Fibroblast of skin of back (primary cell): ENCODE data around the gene STEAP2. TPM values are rescaled to one million over a fixed set of nuclear protein-coding genes. Genes with fewer than 3 reads are reported as not detected.
A peak's percentile ranks its signal among the peaks of the same experiment; 100 is the strongest.
"Not testable (repeated sequence)": the region's sequence is repeated elsewhere in the genome, so short reads cannot be mapped to it uniquely, and the experiment has no call there.

Experiments
- DNase-seq: peaks from one replicate; pipeline ENCODE4 v3.0.0-alpha.2; 2013
- polyA plus RNA-seq, 2 experiments: library from polyadenylated mRNA; unstranded; fragments of 120-200 nt; gene quantifications; one replicate each; pipeline ENCODE4 v1.2.1, GENCODE V29; 2013; ENCODE audit not compliant: insufficient read length in 2 of 2

Gene STEAP2
- polyA plus RNA-seq (2013, experiment 1 of 2; ENCODE audit: insufficient read length): 1.2 TPM
- polyA plus RNA-seq (2013, experiment 2 of 2; ENCODE audit: insufficient read length): 1.3 TPM

GRCh38 chr7:90211391-90212148, at the start of gene STEAP2:
TSS of gene STEAP2 (plus strand) at chr7:90211740. CDS start at chr7:90225083, 13,343 bp downstream.
- DNase-seq: peak; percentile 92

GRCh38 chr7:90163534-90163933, 48.0 kb upstream of the STEAP2 start:
- DNase-seq: no peak

- DNase-seq: no peak
These were observed 45.8 kb upstream of the STEAP2 start for GRCh38 chr7:90165724-90166123.

- DNase-seq: no peak
These were observed 45.4 kb upstream of the STEAP2 start for GRCh38 chr7:90166153-90166552.

GRCh38 chr7:90167361-90167760, 44.2 kb upstream of the STEAP2 start:
- no peak for DNase-seq

GRCh38 chr7:90169891-90170290, 41.6 kb upstream of the STEAP2 start:
- no peak for DNase-seq

GRCh38 chr7:90172121-90172520, 39.4 kb upstream of the STEAP2 start:
- DNase-seq: no peak

- DNase-seq: no peak
These were observed 38.9 kb upstream of the STEAP2 start for GRCh38 chr7:90172624-90173023.

- no peak for DNase-seq
These were observed 38.3 kb upstream of the STEAP2 start for GRCh38 chr7:90173127-90173844.

GRCh38 chr7:90175667-90176066, 35.9 kb upstream of the STEAP2 start:
- DNase-seq: no peak

- DNase-seq: no peak
These were observed 35.3 kb upstream of the STEAP2 start for GRCh38 chr7:90176195-90176594.

GRCh38 chr7:90178166-90178565, 33.4 kb upstream of the STEAP2 start:
- no peak for DNase-seq

- DNase-seq: peak; percentile 95
These were observed 32.8 kb upstream of the STEAP2 start for GRCh38 chr7:90178679-90179278.

GRCh38 chr7:90180011-90180585, 31.4 kb upstream of the STEAP2 start:
- no peak for DNase-seq

- DNase-seq: no peak
These were observed 30.9 kb upstream of the STEAP2 start for GRCh38 chr7:90180649-90181048.

GRCh38 chr7:90181485-90181884, 30.1 kb upstream of the STEAP2 start:
- DNase-seq: no peak

- DNase-seq: not testable (repeated sequence)
These were observed 25.2 kb upstream of the STEAP2 start for GRCh38 chr7:90186290-90186689.

GRCh38 chr7:90187507-90188050, 24.0 kb upstream of the STEAP2 start:
- DNase-seq: no peak

- DNase-seq: no peak
These were observed 23.3 kb upstream of the STEAP2 start for GRCh38 chr7:90188281-90188680.

- no peak for DNase-seq
These were observed 20.5 kb upstream of the STEAP2 start for GRCh38 chr7:90190995-90191394.

- no peak for DNase-seq
These were observed 19.9 kb upstream of the STEAP2 start for GRCh38 chr7:90191648-90192047.

- peak; percentile 69 for DNase-seq
These were observed 18.4 kb upstream of the STEAP2 start for GRCh38 chr7:90192876-90193750.
